H7 (cell line): Measurements from ENCODE around the gene RPL29. TPM values are rescaled to one million over a fixed set of nuclear protein-coding genes. Genes with fewer than 3 reads are reported as not detected.

Source experiments
- DNase-seq: peaks from one replicate; pipeline ENCODE4 v3.0.0; 2012
- H3K27me3 ChIP-seq: 2 replicates; pipeline ENCODE4 v1.6.0; 2011; ENCODE audit warnings: mild to moderate bottlenecking, low read length; ENCODE audit not compliant: control insufficient read depth, insufficient read depth
- H3K36me3 ChIP-seq: replicated peaks from 2 replicates; pipeline ENCODE4 v1.5.1; 2011; ENCODE audit warnings: low read length; ENCODE audit not compliant: control insufficient read depth, insufficient read depth
- H3K4me3 ChIP-seq: 2 replicates; pipeline ENCODE4 v1.5.1; 2011; ENCODE audit warnings: low read depth, mild to moderate bottlenecking, control low read depth, low read length, moderate library complexity; ENCODE audit not compliant: insufficient read depth
- total RNA-seq: library from RNA; depleted of rRNA; stranded (reverse); fragments of >200 nt; shearing (Covaris generic); gene quantifications from 2 replicates; pipeline ENCODE4 v1.2.3, GENCODE V29; 2014

The RPL29 gene
- total RNA-seq, 1 experiment from 2014 or later, result 1,001 TPM

DNA sequence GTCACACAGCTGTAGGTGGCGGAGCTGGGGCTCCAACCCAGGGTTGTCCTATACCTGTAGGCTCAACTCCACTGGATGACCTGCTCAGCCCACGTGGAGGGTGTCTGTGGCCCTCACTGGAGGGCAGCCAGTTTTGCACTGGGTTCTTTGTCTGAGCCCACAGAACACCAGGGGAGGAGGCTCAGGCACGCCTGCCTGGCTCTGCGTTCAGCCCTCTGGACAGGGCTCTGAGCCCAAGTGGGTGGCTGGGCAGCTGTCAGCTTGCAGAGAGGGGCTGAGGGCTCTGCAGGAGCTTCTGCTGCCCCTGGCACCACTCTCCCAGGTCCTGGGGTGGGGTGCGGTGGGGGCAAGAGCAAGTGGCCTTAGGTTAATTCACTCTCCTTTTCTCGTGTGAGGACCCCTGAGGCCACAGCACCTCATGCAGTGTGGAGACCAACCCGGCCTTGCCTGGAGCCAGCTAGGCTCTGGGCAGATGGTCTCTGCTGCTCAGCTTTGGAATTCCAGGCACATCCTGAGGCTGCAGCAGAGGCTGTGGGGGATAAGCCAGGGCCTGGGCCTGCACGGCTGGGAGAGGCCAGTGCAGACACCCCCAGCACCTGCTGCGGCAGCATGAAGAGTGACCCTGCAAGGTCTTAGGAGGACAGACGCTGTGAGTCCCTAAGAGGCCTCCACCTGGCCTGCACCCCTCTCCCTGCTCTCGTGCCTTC lies 37.2 kb upstream of the RPL29 start:
- Histone ChIP-seq H3K4me3 (no peak overlapping the region), H3K27me3 (no peaks in the 10 kb centered on the region), H3K36me3 (no peaks in the 10 kb centered on the region)
- DNase-seq, result no peak

DNA sequence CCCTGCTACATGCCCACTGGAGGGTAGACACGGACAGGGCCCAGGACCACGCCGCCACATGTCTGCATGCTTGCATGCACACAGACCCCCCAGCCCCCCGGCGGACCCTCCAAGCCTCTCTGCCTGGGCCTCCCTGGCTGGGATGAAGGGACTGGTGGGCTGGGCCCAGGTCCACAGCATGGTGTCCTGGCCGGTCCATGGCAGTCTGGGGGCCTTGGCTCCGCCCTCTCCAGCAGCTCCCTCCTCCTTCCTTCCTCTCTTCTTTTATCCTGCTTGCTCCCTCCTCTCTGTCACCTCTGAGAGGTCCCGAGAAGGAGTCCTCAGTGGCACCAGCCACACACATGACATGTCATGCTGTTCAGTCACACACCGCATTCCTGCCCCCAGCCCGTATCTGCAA lies 36.2 kb upstream of the RPL29 start:
- Histone ChIP-seq H3K36me3 (no peaks in the 10 kb centered on the region), H3K27me3 (no peaks in the 10 kb centered on the region), H3K4me3 (no peak overlapping the region)
- peak; percentile 84 for DNase-seq

DNA sequence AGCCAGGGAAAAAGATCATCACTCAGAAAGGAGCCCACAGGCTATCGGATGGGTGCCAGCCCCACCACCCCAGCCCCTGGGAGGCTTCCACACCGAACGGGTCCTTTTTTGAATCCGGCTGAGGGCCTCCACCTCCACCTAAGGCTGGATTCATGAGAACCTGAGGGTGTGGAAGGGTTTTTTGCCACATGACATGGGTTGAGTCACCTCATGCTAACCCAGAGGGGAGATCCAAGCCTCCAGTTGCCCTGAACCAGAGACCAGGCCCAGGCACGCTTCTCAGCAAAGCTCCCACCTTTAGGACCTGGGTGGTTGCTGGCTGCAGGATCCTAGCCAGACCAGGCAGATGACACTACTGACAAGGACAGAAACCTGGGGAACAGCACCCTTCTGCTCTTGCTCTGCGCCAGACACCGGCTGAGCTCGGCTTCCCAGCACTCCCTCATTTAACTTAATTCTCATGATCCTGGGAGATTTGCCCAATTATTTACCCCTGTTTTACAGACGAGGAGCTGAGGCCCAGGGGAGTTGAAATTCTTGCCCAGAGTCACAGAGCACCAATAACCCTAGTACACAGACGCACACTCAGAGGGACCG lies 35.1 kb upstream of the RPL29 start:
- no peak for DNase-seq
- Histone ChIP-seq H3K36me3 (no peaks in the 10 kb centered on the region), H3K4me3 (no peak overlapping the region), H3K27me3 (no peaks in the 10 kb centered on the region)

DNA sequence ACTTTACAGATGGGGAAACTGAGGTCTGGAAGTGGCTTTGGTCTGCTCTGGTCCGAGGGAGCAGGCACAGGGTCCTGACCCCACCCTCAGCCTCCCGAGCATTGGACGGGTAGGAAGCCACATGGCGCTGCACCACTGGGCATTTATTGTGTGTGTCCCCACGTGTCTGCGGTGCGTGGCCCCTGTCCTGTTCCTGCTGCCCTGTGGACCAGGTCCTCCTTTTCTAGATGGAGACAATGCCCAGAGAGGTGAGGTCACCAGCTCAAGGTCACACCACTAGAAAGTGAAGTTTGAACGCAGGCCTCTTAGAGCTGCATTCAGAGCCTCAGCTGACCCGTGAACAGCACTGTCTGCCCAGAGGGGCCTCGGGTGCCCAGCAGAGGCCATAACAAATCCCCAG lies 33.8 kb upstream of the RPL29 start:
- no peaks in the 10 kb centered on the region for H3K36me3 ChIP-seq
- H3K27me3 ChIP-seq, result no peaks in the 10 kb centered on the region
- DNase-seq, result no peak
- no peak overlapping the region for H3K4me3 ChIP-seq

DNA sequence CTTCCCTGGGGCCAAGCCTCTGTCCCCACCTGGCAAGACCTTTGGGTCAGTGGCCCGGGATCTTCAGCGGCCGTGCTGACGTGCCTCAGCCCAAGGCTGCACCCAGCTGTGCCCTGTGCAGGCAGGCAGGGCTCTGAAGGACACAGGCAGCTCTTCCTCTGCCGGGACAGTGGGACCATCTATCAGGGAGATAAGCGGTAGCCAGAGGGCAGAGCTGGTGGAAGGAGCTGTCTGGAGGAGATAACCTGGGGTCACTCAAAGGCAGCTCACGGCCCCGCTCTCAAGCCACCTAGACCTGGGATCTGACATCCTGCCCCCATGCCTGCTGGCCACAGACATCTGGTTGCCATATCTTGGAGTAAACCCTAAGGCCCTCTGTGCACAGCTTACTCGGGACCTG lies 33.4 kb upstream of the RPL29 start:
- Histone ChIP-seq H3K4me3 (no peak overlapping the region), H3K27me3 (no peaks in the 10 kb centered on the region), H3K36me3 (no peaks in the 10 kb centered on the region)
- no peak for DNase-seq

DNA sequence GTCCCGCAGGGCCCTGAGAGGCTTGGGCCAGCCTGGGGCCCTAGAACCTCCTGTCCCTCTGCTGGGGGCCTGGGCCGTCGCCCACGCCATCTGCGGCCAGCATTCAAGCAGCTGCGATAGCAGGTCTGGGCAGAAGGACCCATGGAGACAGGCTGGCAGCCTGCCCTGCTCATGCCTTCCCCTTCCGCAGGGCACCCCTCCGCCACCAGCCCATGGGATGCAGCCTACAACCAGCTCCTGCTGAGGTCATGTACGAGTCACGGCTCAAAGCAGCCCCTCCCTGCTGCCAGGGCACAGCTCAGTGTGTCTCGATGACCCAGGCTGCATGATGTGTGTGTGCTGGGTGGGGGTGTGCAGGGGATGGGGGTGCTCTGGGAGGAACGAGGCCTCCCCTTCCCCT lies 32.9 kb upstream of the RPL29 start:
- DNase-seq, result no peak
- H3K36me3 ChIP-seq, result no peaks in the 10 kb centered on the region
- no peak overlapping the region for H3K4me3 ChIP-seq
- no peaks in the 10 kb centered on the region for H3K27me3 ChIP-seq

DNA sequence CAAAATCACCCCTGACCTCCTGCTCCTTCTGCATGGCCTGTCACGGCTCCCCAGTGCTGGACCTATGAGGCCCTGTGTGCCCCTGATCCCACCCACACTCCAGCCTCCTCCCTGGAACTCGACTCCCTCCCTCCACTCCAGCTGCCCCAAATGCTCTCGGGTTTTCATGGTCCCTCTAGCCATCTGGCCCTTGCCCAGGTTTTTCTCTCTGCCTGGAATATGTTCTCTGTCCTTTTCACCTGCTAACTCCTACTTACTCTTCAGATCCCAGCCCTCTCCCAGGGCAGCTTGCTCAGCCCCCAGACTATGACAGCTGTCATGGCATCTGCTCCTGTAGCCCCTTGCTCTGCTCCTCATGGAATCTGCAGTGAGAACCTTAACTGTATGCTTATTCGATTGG lies 30.3 kb upstream of the RPL29 start:
- H3K4me3 ChIP-seq, result no peak overlapping the region
- no peak for DNase-seq
- H3K27me3 ChIP-seq, result no peaks in the 10 kb centered on the region
- no peaks in the 10 kb centered on the region for H3K36me3 ChIP-seq

DNA sequence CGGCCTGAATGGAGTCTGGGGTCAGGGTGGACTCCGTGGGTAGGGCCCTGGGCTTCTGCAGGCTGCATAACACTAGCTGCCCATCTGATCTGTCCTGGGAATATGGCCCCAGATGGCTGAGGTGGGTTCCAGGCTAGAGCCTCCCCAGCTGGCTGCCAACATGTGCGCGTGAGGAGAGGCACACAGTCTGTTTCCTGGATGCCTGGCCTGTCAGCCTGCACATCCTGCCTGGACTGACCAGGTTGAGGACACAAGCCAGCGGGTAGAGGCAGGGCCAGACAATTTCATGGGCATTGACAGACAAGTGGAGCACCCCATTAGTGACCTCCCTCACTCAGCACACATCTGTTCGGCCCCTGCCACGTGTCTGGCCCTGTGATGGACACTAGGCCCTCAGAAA lies 29.8 kb upstream of the RPL29 start:
- no peaks in the 10 kb centered on the region for H3K27me3 ChIP-seq
- DNase-seq, result no peak

DNA sequence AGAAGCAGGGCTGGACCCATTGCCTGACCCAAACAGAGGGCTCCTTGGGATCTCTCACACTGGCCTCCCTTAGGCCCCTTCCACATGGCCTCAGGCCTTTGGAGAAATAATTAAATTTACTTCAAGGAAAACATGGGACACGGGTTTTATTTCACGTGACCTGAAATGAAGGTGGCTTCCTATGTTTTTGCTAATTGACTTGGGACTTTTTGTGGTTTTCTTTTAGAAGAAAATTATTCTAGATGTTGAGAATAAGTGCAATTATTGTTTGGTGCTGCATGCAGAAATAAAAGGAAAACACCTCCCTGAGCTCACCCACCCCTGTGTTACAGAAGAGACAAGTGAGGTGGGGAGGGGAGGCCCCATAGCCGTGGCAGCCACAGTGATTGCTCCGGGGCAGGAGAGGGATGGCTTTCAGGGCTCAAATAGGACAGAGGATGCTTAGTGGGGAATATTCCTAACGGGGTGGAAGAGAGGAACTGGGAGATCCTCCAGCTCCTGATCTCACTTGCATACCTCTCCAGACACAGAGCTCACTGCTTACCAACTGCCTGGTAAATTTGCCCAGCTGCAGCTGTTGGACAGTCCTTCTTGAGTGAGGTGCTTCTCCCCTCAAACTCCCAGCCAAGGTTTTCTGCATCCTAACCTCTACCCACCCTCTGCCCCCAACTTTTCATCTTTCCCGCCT lies 29.2 kb upstream of the RPL29 start:
- no peaks in the 10 kb centered on the region for H3K36me3 ChIP-seq
- DNase-seq, result no peak

More for the DNA sequence above, 29.8 kb upstream of the RPL29 start:
- Histone ChIP-seq H3K4me3 (no peak overlapping the region), H3K36me3 (no peaks in the 10 kb centered on the region)

DNA sequence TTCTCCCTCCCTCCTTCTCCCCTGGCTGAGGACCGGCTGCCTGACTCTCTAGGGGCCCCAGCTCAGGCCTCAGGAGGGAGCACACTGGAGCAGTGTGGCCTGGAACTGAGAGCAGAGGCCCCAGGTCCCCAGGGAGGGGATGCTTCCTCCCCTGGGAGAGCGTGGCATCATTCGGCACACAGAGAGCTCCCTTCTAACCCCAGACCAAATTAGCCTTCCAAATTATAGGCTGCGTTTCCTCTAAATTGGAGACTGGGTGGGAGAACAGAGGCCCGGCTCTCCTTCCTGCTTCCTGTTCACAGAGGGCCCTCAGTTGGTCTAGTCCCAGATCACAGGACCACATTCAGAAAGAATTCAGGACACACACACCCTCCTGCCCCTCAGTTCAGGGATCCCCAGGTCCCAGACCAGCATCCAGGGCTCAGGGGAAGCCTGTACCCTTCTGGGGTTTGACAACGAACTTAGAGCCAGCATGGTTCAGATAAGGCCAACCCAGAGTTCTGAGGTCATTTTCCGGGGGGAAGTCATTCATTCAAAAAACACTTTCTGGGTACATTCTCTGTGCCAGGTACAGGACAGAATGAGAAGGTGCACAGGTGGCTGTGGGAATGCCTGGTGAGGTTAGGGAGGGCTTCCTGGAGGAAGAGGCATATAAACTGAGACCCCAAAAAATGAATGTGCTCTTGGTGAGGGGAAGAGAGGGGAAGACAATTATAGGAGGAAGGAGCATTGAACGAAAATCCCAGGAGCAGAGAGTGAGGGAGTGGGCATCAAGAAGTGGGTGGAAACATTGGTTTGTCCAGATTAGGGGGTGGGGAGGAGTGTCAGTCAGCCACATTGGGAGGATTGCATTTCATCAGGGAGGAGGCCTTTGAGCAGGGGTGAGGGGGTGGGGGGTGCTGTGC lies 28.4 kb upstream of the RPL29 start:
- Histone ChIP-seq H3K4me3 (no peak overlapping the region), H3K36me3 (no peaks in the 10 kb centered on the region), H3K27me3 (no peaks in the 10 kb centered on the region)
- DNase-seq, result no peak

More for the DNA sequence above, 29.2 kb upstream of the RPL29 start:
- H3K27me3 ChIP-seq, result no peaks in the 10 kb centered on the region
- H3K4me3 ChIP-seq, result no peak overlapping the region

DNA sequence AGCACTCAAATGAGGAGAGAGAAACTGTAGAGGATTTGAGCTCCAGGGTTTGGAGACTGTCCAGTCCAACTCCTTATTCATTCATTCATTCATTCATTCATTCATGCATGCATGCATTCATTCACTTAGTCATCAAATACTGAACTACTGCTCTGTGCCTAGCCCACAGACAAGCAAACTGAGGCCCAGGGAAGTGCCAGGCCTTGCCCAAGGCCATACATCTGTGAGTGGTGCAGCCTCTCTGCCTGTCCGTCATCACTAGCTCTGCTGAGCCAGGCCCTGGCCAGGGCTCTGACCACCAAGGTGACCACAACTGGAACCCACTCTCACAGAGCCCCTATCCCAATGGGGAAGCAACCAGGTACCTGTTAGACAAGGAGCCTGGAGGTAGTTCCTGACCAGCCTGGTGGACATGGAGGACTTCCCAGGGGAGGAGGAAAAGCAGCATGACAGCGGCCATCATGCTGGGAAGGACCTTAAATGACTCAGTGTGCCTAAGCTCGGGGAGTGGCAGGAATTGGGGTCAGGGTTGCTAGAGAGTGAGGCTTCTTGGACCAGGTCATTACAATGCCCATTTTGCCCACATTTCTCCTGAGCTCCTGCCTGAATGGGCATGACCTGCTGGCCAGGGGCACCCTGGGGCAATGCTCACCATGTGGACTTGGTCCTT lies 27.5 kb upstream of the RPL29 start:
- Histone ChIP-seq H3K4me3 (no peak overlapping the region), H3K36me3 (no peaks in the 10 kb centered on the region), H3K27me3 (no peaks in the 10 kb centered on the region)
- DNase-seq, result no peak

DNA sequence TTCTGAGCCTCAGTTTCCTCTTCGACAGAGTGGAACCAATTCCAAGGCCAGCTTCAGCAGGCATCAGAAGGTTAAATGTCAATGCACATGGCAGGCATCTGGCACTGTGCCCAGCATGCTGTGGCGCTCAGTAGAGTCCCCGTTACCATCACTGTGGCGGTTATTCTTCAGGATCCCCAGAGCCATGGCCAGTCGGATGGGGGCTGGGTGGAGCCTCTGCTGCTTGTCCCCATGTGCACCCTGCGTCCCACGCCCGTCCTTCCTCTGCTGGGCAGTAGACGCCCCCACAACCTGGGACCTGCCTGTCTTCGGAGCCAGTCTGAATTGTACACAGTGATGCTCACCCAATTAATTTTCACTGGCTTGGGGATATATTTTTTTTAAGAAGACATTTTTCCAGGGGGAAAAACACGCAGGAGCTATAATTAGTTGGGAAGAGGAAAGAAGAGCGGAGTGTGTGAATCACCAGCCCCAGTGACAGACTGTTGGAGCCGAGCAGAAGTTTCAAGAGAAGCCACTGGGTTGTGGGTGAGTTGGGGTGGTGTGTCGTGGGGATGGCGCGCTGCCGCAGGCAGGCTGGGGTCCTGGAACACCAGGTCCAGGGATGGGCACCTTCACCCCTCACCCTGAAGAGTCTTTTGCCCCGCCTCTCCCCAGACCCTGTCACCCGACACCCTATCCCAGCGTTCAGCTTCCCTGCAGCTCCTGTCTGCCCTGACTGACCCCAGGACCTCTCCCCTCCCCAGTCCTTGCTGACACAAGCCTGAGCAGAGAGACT lies 26.8 kb upstream of the RPL29 start:
- Histone ChIP-seq H3K27me3 (no peaks in the 10 kb centered on the region), H3K4me3 (no peak overlapping the region), H3K36me3 (no peaks in the 10 kb centered on the region)
- DNase-seq, result peak; percentile 87

DNA sequence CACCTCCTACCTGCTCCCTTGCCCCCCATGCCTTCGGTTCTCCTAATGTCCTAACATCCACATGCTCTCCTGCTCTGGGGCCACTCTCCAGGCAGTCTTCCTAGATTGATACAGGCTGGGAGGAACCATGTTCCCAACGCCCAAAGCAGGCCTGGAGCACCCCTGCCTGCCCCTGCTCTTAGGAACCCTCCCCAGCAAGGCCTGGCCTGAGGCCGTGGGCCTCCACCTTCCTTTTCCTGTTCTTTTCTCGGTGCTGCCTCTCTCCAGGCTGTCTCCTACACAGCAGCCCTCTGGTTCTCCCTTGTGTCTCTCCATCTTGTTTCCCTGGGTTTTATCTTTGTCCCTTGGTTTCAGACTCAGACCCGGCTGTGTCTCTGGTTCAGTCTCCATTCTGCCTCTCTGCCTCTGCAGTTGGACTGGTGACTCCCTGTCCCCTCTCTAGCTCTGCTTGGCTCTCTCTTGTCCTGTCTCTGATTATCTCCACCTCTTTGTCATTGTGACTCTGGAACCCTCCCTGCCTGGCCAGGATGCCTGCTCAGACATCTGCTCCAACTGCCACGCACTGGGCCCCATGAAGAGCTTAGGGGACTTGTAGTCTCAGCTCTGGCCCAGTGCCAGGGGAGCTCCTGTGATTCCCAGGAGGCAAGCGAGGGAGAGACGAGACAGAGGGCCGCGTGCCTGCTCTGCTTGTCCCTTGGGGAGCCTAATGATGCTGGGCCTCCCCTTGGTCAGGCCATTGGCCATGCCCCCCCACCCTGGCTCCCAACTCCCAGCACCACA lies 26.0 kb upstream of the RPL29 start:
- no peaks in the 10 kb centered on the region for H3K27me3 ChIP-seq
- H3K36me3 ChIP-seq, result no peaks in the 10 kb centered on the region
- no peak overlapping the region for H3K4me3 ChIP-seq
- no peak for DNase-seq
